H1 (cell line): Measurements from ENCODE around the gene FAU. TPM values are rescaled to one million over a fixed set of nuclear protein-coding genes. Genes with fewer than 3 reads are reported as not detected.

ENCODE experiments used
- E2F6 ChIP-seq: IDR thresholded peaks from 2 replicates; pipeline ENCODE4 v1.6.1; 2012; ENCODE audit warnings: inconsistent platforms
- JUN ChIP-seq: IDR thresholded peaks from 2 replicates; pipeline ENCODE4 v1.6.1; 2011; ENCODE audit warnings: low read depth, mild to moderate bottlenecking, improper control_type of control experiment, low read length
- NANOG ChIP-seq: IDR thresholded peaks from 2 replicates; pipeline ENCODE4 v1.6.1; 2011; ENCODE audit warnings: low read length, low read depth, mild to moderate bottlenecking, inconsistent platforms; ENCODE audit not compliant: insufficient read depth, poor library complexity, severe bottlenecking
- SIX5 ChIP-seq: IDR thresholded peaks from 2 replicates; pipeline ENCODE4 v1.6.1; 2011; ENCODE audit warnings: mild to moderate bottlenecking, low read depth, low read length
- TCF12 ChIP-seq: IDR thresholded peaks from 2 replicates; pipeline ENCODE4 v1.6.1; 2011; ENCODE audit warnings: low read depth, mild to moderate bottlenecking, low read length
- polyA plus RNA-seq, 7 experiments: library from polyadenylated mRNA; depleted of rRNA in 3 of 7; stranded (reverse) in 5 of 7; unstranded in 2 of 7; fragments of >200 nt in 5 of 7; fragments of 200-250 nt in 2 of 7; gene quantifications; 1 replicate in 5 of 7; 2 replicates in 1 of 7; 4 replicates in 1 of 7; pipeline versions ENCODE4 v1.2.1 to v1.2.3, GENCODE V29; 2011 to 2013; ENCODE audit warnings: missing spikeins in 2 of 7, mixed read lengths in 2 of 7
- total RNA-seq: library from RNA; stranded (reverse); fragmentation: NEBNext Ultra II Directional; extraction: Animal tissue kit (Norgen Biotek cat#: 25700); gene quantifications from 2 replicates; pipeline ENCODE4 v1.2.1, GENCODE V29; 2021

The FAU gene
- total and polyA plus RNA-seq, 2 of the 8 experiments (the other 6 are each of a cell fraction or from before 2014, with no cell fraction given) = 826 to 896 TPM

- TF ChIP-seq E2F6 (no peak), TCF12 (no peak), SIX5 (no peak), JUN (no peak), NANOG (no peak)
Measured at GRCh38 chr11:65120831-65121230, 1.1 kb downstream of the FAU start (continued).
